Measurements from ENCODE around the gene DDB1.

DDB1 gene

DNA sequence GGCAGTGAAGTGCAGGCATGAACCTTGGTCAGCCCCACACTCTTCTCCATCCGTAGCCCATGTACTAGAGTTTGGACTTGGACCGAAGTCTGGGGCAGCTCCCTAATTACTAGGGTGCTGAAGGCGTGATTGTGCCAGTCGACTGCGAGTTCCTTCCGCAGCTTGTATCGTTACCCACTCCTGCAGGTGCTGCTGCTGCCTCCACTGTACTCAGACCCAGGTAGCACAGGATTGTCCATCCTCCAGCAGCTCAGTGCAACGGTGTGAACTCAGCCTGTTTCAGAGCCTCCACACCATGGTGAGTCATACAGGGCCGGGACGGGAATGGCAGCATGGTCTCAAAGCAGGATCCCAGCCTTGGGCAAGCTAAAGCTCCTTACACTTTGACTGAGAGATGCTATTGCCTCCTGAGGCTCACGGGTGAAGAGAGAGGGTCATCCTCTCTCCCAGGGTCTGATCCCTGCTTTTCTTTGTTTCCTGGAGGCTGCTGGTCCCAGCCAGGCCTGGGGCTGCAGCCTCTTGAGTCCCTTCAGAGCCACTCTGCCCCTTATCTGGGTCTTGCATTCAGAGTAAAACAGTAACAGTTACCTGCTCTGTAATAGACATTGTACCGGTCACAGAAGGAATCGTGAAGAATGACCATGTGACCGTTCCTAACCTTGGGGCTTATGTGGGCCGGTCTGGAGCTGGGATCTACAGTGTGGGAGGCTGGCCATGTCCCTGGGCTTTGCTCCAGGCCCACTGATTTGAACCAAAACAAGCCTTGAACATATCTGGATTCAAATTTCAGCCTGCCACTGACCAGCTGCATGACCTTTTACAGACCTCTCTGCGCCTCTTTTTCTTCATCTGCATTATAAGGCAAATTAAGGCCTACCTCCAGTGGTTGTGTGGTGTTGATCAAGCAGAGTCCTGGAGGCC, 1.8 kb upstream of the DDB1 start:
- no peak for FAIRE-seq

DNA sequence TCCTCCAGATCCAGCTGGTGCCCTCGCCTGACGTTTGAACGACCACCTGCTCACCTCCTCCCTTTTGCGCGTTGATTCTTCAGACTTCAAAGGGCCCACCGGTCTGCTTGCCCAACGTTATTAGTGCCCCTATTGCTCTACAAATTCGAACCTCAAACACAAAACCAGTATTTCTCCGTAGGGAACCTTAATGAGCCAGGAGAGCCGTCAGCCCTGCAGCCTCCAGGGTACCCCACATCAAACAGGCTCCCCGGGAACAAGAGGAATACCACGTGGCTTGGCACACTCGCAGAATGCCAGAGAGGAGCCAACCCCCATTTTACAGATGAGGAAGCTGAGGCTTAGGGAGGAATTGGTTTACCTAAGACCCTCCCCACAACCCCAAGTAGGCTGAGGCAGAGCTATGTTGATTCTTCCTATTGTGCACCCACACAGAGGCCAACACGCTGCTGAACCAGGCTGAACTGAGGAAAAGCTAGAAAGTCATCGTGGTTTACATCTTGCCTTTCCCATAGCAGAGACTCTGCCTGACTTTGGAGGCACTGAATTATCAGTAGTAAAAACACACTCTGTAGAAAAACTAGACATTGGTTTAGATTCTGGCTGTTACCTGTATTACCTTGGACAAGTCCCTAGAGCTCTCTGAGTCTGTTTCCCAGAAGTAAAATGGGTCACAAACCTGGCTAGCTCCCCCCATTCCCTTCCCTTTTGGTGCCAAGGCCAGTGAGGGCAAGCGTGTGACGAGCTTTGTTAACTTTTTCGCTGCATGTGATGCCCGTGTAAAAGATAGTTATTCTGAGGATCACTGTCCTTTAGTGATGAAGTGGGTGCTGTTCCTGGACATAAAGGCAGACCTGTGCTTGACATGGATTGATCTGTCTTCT, 887 bp upstream of the DDB1 start:
- FAIRE-seq = no peak

- no peak for FAIRE-seq
Measured at GRCh38 chr11:61332281-61332796, 566 bp downstream of the DDB1 start.

DNA sequence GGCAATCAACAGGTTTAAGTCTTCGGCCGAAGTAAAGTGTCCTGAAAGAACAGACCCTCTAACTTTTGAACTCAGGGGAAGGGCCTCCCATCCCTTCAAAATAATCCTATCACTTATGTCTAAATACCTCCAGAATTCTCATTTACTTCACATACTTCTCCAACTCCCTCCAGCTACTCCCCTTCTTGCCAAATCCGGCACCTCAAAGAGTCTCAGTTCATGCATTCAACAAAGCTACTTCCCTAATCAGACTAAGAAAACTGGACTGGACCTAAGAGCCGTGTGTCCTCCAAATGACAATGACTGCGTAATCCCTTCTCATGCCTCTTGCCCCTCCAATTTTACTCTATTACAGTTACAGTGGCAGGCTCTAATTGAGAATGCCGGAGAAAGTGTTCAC, 1.3 kb downstream of the DDB1 start:
- no peak for FAIRE-seq

GRCh38 chr11:61329871-61330270, 3.0 kb downstream of the DDB1 start:
- no peak for FAIRE-seq

GRCh38 chr11:61328351-61328750, 4.6 kb downstream of the DDB1 start:
- no peak for FAIRE-seq

- FAIRE-seq = no peak
Measured at GRCh38 chr11:61327669-61328071, 5.2 kb downstream of the DDB1 start.

DNA sequence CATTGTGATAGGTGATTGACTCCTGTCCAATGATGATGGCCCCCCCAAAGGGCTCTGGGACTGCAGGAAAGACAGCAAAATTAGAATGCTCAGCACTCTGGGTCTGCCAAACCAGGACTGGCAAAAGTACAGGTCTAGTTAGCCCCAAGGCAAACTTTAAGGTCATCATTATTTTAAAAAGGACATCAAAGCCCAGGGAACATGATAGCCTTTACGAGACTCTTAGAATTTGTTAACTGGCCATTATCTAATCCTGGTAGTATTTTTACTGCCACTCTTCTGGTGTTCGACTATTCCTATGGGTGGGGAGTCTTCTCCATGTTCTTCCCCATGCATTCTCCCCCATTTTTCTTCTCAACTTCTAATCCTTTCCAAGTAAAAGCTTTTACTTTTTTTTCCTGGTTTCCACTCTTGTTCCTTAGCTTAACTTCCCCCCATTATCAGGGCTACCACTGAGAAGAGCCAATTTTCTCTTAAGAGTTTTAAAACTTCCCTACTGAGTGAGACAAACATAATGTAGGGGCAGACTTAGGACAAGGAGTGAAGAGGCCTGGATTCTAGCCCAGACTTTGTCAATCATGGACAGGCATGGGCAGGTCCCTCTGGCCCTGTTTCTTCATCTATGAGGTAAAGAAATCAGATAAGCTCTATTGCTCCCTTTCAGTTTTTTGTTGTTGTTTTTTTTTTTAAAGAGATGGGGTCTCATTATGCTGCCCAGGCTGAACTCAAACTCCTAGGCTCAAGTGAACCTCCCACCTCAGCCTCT, 7.1 kb downstream of the DDB1 start:
- no peak for FAIRE-seq

GRCh38 chr11:61315260-61315659, 17.6 kb downstream of the DDB1 start:
- FAIRE-seq = no peak

- no peak for FAIRE-seq
Measured at GRCh38 chr11:61310749-61311148, 22.2 kb downstream of the DDB1 start.

DNA sequence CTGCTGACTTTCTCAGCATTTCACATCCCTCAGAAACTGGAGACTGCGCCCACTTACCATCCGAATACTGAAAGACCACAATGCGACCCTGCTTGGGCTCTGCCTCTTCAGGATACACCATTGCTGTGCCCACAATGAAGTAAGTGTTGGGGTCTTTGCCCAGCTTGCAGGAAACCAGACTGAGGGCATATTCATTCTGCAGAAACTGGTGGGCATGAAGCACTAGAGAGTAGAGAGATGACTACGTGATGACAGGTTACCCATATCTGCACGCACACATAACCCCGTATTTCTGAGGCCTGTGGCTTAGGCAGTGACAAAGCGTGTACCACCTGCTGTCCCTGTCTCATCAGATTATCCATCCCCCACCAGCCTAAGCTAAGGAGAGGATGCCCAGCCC, 23.2 kb downstream of the DDB1 start:
- FAIRE-seq = no peak

- no peak for FAIRE-seq
Measured at GRCh38 chr11:61309141-61309540, 23.8 kb downstream of the DDB1 start.

GRCh38 chr11:61307354-61307753, 25.6 kb downstream of the DDB1 start:
- FAIRE-seq = no peak

DNA sequence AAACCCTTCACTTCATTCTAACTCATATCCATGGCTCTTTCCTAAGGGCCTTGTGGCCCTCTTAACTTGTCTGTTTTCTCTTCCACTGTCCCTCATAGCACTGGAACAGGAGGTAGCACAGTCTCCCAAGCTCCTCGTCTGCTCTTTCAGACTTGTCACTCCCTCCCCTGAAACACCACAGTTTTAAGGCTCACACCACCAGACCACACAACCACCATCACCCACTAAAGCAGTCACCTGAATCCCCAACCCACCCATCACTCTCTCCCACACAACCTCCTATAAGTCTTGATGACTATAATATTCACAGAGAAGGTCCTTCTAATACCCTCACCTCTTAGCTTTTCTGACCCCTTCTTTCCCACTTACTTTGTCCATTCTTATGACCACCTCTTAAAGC, 26.7 kb downstream of the DDB1 start:
- FAIRE-seq = no peak

- no peak for FAIRE-seq
Measured at GRCh38 chr11:61305417-61305816, 27.5 kb downstream of the DDB1 start.

- FAIRE-seq = no peak
Measured at GRCh38 chr11:61303725-61304124, 29.2 kb downstream of the DDB1 start.

DNA sequence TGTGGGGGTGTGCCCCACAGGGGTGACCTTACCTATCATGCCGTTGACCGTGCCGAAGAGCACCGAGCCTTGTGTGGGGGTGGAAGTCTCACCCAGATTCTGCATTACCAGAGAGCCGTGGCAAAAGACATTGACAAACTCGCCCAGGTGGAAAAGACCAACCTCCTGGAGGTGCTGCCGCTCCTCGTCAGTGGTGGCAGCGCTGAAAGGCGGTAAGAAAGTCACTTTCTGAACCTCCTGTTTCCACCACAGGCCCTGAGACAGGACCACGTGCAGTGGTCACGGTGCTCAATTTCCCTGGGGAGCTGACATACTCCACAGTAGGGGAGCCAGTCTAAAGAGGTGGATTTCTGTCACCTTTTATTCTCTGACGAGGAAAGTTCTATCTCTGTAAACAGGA, 30.4 kb downstream of the DDB1 start:
- FAIRE-seq = no peak

GRCh38 chr11:61298663-61299244, 34.2 kb downstream of the DDB1 start:
- no peak for FAIRE-seq

- no peak for FAIRE-seq
Measured at GRCh38 chr11:61297746-61298145, 35.2 kb downstream of the DDB1 start.

GRCh38 chr11:61297341-61297740, 35.6 kb downstream of the DDB1 start:
- FAIRE-seq = no peak

DNA sequence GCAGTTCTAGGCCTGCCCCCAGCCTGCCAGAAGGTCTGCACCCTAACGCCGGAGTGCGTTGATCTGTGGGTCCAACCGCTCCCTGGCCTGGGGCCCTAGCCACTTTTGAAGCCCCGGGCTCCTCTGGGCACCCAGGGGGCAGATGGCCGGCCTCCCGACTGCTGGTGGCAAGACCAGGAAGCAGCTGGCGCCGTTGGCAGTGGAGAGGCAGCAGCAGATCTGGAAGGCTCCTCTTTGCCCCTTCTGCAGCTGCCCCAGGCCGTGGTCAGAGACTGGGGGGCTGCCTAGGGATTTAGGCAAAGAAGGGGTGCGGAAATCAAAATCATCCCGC, 37.3 kb downstream of the DDB1 start:
- no peak for FAIRE-seq

DNA sequence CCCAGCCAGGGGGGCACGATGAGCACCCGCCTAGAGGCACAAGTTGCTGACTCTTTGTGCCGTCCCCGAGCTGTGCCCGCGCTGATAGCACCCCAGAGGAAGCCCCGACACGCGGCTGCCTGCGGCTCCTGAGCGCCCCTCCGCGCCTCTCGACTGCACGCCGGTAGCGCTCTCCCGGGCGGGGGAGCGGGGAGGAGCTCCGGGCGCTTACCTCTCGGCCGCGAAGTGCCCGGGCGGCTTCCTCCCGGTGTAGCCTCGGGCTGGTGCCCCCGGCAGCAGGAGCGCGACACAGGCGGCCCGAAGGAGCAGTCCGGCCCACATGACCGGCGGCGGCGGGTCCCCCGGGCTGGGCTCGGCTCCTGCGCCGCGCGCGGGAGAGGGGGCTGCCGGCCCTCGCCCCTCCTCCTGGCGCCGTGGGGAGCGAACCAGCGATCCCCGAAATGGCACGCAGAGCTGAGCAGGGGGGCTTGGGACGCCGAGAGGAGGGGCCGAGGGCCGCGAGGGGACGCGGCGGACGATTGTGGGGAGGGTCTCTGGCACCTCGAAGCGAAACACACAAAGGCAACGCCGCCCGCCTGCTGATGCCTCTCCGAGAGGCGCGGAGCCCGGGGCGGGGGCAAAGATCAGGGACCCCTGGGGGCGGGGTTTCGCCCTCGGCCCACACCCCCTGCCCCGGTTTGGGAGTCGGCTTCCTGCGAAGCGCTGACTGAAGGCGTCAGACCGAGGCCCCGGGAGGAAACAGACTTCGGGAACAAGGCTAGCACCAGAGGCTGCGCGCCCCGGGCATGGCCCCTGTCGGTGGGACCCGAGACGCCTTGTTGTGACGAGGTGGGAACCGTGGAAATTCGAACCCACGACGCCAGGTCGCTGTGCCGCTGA, 37.9 kb downstream of the DDB1 start, which contains the start of gene VWCE:
Gene VWCE (minus strand): TSS at position 600 of the 879 bp plus-strand sequence. CDS start 279 bp downstream, at position 321.
- FAIRE-seq = no peak
